Measurements from ENCODE around the gene SOX18.

SOX18 gene

GRCh38 chr20:64086801-64087200 lies 37.4 kb upstream of the SOX18 start:
- no peak for DNase-seq (ENCODE audit: low spot score in 2 of 2)
- Mint-ChIP-seq H3K27ac (ENCODE audit: low read depth) (no peak overlapping the region), H3K27me3 (no peaks in the 10 kb centered on the region), H3K9me3 (no peaks in the 10 kb centered on the region), H3K4me3 (no peak overlapping the region), H3K4me1 (peaks cover 24% of the 10 kb centered on the region), H3K36me3 (ENCODE audit: insufficient read depth) (peaks cover 6% of the 10 kb centered on the region)
- ATAC-seq (replicated peaks; ENCODE audit: extremely low read depth, poor library complexity, severe bottlenecking): no peak

GRCh38 chr20:64084685-64085152 lies 35.3 kb upstream of the SOX18 start:
- Mint-ChIP-seq H3K27ac (ENCODE audit: low read depth) (no peak overlapping the region), H3K9me3 (no peaks in the 10 kb centered on the region), H3K4me3 (peak overlapping the region; percentile 86), H3K4me1 (peaks cover 36% of the 10 kb centered on the region), H3K27me3 (no peaks in the 10 kb centered on the region), H3K36me3 (ENCODE audit: insufficient read depth) (peaks cover 8% of the 10 kb centered on the region)
- ATAC-seq (replicated peaks; ENCODE audit: extremely low read depth, poor library complexity, severe bottlenecking): no peak
- no peak for DNase-seq (ENCODE audit: low spot score in 2 of 2)

DNA sequence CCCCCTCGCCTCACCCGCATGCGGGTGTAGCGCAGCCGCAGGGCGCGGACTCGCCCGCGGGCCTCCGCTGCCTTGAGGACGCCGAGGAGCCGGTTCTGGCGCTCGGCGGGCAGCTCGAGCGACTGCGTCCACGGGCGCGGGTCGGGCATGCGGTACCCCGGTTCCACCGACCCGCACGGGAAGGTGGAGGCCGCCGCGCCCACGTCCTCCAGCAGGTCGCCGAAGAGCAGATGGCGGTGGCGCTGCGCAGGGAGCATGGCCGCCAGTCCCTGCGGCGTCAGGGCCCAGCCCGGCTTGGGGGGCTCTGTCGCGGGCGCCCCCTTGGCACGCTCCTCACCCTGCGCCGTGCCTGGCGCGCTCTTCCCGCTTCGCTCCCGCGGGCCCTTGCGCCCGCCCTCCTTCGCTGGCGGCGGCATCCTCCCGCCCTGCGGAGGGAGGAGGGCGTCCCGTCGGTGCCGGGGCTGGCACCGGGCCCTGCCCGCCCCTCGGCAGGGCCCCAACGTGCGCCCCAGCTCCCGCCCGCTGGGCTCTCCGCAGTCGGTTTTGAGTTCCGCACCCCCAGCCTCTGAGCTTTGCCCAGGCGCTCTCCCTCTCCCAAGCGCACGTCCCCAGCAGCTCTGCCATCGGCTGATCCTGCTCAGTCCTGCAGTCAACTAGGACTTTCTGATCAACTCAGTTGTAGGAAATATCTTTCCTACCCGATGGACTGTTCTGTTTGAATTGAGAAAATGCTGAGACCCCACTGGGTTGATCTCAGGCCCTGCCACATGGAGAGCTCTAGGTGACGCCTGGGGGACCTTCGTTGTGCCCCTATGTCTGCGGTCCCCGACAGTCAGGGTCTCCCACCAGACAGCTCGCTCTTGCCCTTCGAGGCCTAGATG lies 34.6 kb upstream of the SOX18 start, which contains the start of gene LKAAEAR1:
LKAAEAR1 (minus strand) TSS at position 595 of the 881 bp plus-strand sequence; CDS start at position 416, 179 bp downstream.
- no peak within 1 kb of the TSS for H3K27ac Mint-ChIP-seq (ENCODE audit: low read depth)

DNA sequence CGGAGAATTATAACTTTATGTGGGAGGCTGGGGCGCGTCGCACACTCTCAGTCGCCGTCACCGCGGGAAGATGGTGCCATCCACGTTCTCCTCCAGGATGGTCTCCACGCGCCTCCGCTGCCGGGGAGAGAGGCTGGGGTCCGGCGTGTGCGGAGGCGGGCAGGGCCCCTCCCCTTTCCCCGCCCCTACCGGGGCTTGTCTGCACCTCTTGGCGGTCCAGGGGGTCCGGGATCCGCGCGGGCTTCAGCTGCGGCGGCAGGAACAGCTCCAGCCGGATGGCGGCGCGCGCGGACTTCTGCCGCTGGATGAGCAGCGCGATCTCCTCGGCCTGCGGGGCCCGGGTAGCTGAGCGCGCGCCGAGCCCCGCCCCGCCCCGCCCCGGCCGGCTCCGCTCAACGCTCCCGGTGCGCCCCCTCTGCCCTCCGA lies 34.0 kb upstream of the SOX18 start:
- Mint-ChIP-seq H3K9me3 (no peaks in the 10 kb centered on the region), H3K4me1 (peaks cover 41% of the 10 kb centered on the region), H3K27ac (ENCODE audit: low read depth) (no peak overlapping the region), H3K27me3 (no peaks in the 10 kb centered on the region), H3K36me3 (ENCODE audit: insufficient read depth) (peaks cover 8% of the 10 kb centered on the region), H3K4me3 (peak overlapping the region; percentile 78)
- ATAC-seq (replicated peaks; ENCODE audit: extremely low read depth, poor library complexity, severe bottlenecking) (peak; percentile 42), DNase-seq (ENCODE audit: low spot score in 2 of 2) (peak in 1 of 2 donors; percentile 44)

More for the DNA sequence above, 34.6 kb upstream of the SOX18 start, which contains the start of gene LKAAEAR1:
- H3K36me3 Mint-ChIP-seq (ENCODE audit: insufficient read depth): peaks cover 8% of the 10 kb centered on the region
- H3K9me3 Mint-ChIP-seq: no peaks in the 10 kb centered on the region
- no peak for DNase-seq (ENCODE audit: low spot score in 2 of 2)
- H3K4me3 Mint-ChIP-seq: peak within 1 kb of the TSS; percentile 86
- ATAC-seq (replicated peaks; ENCODE audit: extremely low read depth, poor library complexity, severe bottlenecking): no peak
- peaks cover 38% of the 10 kb centered on the region for H3K4me1 Mint-ChIP-seq
- no peaks in the 10 kb centered on the region for H3K27me3 Mint-ChIP-seq

DNA sequence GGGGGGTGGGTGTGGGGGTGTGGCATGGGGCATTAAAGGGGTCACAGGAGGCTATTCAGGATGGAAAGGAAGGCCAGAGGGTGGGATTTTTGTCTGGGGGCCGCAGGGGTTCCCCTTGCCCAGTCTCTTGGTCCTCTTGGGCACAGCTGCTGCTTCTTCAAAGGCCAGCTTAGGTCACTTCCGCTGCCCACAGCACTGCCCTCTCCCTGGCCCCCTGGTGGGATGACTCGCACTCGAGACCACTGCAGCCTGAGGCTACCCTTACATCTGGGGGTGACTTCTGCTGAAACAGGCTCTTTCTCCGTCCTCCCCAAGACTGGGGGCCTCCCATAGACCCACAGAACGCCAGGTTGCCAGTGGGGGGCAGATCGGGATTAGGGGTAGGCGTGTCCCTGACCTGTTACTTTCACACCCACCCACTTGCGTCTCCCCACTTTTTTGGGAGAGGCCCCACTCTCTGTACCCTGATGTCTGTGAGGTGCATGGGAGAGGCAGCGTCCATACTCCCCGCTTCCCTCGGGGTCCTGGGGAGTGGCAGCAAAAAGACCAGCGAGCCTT lies 33.5 kb upstream of the SOX18 start:
- no peak overlapping the region for H3K27ac Mint-ChIP-seq (ENCODE audit: low read depth)
- DNase-seq (ENCODE audit: low spot score in 2 of 2): no peak
- peaks cover 43% of the 10 kb centered on the region for H3K4me1 Mint-ChIP-seq
- peaks cover 8% of the 10 kb centered on the region for H3K36me3 Mint-ChIP-seq (ENCODE audit: insufficient read depth)
- ATAC-seq (replicated peaks; ENCODE audit: extremely low read depth, poor library complexity, severe bottlenecking): no peak
- H3K27me3 Mint-ChIP-seq: no peaks in the 10 kb centered on the region
- peak overlapping the region; percentile 78 for H3K4me3 Mint-ChIP-seq
- no peaks in the 10 kb centered on the region for H3K9me3 Mint-ChIP-seq

- Mint-ChIP-seq H3K27me3 (no peaks in the 10 kb centered on the region), H3K9me3 (no peaks in the 10 kb centered on the region), H3K27ac (ENCODE audit: low read depth) (peak overlapping the region; percentile 71), H3K4me3 (peak overlapping the region; percentile 78), H3K4me1 (peaks cover 50% of the 10 kb centered on the region), H3K36me3 (ENCODE audit: insufficient read depth) (peaks cover 9% of the 10 kb centered on the region)
- no peak for DNase-seq (ENCODE audit: low spot score in 2 of 2)
- no peak for ATAC-seq (replicated peaks; ENCODE audit: extremely low read depth, poor library complexity, severe bottlenecking)
Observed at GRCh38 chr20:64082126-64082731, 32.8 kb upstream of the SOX18 start.

- Mint-ChIP-seq H3K27ac (ENCODE audit: low read depth) (peak overlapping the region; percentile 71), H3K4me1 (peaks cover 53% of the 10 kb centered on the region), H3K4me3 (peak overlapping the region; percentile 78), H3K36me3 (ENCODE audit: insufficient read depth) (peaks cover 10% of the 10 kb centered on the region), H3K9me3 (no peaks in the 10 kb centered on the region), H3K27me3 (no peaks in the 10 kb centered on the region)
- ATAC-seq (replicated peaks; ENCODE audit: extremely low read depth, poor library complexity, severe bottlenecking) (no peak), DNase-seq (ENCODE audit: low spot score in 2 of 2) (no peak)
Observed at GRCh38 chr20:64081624-64081964, 32.2 kb upstream of the SOX18 start.

GRCh38 chr20:64080813-64081623 lies 31.6 kb upstream of the SOX18 start:
- no peaks in the 10 kb centered on the region for H3K9me3 Mint-ChIP-seq
- H3K27ac Mint-ChIP-seq (ENCODE audit: low read depth): peak overlapping the region; percentile 71
- H3K36me3 Mint-ChIP-seq (ENCODE audit: insufficient read depth): peaks cover 10% of the 10 kb centered on the region
- no peak for DNase-seq (ENCODE audit: low spot score in 2 of 2)
- no peaks in the 10 kb centered on the region for H3K27me3 Mint-ChIP-seq
- no peak for ATAC-seq (replicated peaks; ENCODE audit: extremely low read depth, poor library complexity, severe bottlenecking)
- peak overlapping the region; percentile 78 for H3K4me3 Mint-ChIP-seq
- peaks cover 53% of the 10 kb centered on the region for H3K4me1 Mint-ChIP-seq

DNA sequence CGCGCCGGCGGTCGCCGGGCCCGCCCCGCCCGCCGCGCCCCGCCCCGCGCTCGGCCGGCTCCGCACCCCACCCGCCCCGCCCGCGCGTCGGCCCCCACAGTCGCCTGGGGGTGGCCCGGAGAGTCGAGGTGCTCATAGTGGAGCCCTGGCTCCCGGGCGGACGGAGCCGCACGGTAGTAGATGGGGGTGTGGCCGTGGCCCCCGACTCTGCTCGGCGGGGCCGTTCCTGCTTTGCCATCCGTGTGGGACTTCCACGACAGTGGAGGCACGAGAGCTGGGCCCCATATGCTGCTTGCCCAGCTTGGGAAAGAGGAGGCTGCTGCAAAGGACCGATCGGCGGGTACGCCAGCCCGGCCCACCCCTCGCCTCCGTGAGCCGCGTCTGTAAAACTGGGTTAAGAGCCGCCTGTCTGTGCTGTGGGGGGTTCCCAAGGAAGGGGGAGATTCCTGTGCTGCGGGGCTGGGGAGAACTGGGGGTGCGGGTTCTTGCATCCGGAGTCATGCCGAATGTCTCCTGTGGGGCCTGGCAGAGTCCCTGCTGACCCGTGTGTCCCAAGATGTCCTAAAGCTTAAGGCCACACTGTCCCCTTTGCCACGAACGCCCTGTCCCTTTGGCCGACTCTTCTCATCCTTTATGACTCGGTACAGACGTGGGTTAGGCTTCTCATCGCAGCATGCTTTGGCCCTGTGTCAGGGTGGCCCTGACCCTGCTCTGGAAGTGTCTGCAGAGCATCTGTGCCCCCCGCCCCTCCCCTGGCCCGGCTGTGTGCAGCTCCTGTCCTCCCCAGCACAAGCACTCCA lies 30.8 kb upstream of the SOX18 start, which contains the start of gene OPRL1:
OPRL1 (plus strand) TSS at position 70 of the 800 bp plus-strand sequence. CDS start 12,639 bp downstream, outside the sequence.
- Mint-ChIP-seq H3K4me3 (peak within 1 kb of the TSS; percentile 93), H3K4me1 (peaks cover 60% of the 10 kb centered on the region), H3K27me3 (no peaks in the 10 kb centered on the region), H3K27ac (ENCODE audit: low read depth) (peak within 1 kb of the TSS; percentile 70), H3K9me3 (no peaks in the 10 kb centered on the region), H3K36me3 (ENCODE audit: insufficient read depth) (peaks cover 10% of the 10 kb centered on the region)
- peak; percentile 47 for ATAC-seq (replicated peaks; ENCODE audit: extremely low read depth, poor library complexity, severe bottlenecking)
- DNase-seq (ENCODE audit: low spot score in 2 of 2): peak in 1 of 2 donors; percentile 55

DNA sequence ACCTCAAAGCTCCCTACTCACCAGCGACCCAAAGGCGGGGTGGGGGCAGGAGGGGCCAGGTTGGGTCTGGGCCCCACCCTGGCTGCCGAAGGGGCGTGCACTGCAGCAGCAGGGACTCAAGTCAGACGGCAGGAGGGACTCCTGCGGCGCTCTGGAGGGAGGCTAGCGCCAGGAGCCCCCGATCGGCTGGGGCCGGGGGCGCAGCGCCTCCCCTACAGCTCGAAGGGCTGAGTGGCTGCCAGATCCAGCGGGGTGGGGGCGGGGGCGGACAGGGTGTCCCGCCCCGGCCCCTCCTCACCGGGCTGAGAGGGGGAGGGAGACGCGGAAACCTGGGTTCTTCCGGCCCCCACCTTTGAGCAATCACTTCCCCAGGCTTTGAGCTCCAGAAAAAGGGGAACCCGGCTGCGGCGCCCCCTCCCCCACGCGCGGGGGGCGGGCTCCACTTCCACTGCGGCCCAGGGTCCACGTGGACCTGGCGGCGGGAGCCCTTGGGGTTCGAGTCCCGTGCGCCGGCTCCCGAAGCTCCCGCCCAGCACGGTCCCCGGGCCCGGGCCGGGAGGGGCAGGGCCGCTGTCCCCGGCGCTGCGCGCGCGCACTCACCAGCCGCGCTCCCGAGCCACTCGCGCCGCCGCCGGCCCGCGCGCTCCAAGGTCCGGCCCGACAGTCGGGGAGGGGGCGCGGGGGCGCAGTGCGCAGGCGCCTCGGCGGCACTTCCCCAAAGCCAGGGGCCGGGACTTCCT lies 30.0 kb upstream of the SOX18 start, which contains the start of gene RGS19:
RGS19 (minus strand) TSS at position 246 of the 740 bp plus-strand sequence. CDS start 2,632 bp downstream, outside the sequence.
- H3K9me3 Mint-ChIP-seq: no peaks in the 10 kb centered on the region
- H3K4me1 Mint-ChIP-seq: peaks cover 57% of the 10 kb centered on the region
- H3K4me3 Mint-ChIP-seq: peak within 1 kb of the TSS; percentile 93
- H3K36me3 Mint-ChIP-seq (ENCODE audit: insufficient read depth): peaks cover 13% of the 10 kb centered on the region
- no peaks in the 10 kb centered on the region for H3K27me3 Mint-ChIP-seq
- DNase-seq (ENCODE audit: low spot score in 2 of 2) (peak; percentile 40 to 48), ATAC-seq (replicated peaks; ENCODE audit: extremely low read depth, poor library complexity, severe bottlenecking) (peak; percentile 24)
- H3K27ac Mint-ChIP-seq (ENCODE audit: low read depth): peak within 1 kb of the TSS; percentile 70

GRCh38 chr20:64078934-64079272 lies 29.5 kb upstream of the SOX18 start:
- no peaks in the 10 kb centered on the region for H3K9me3 Mint-ChIP-seq
- H3K27ac Mint-ChIP-seq (ENCODE audit: low read depth): peak overlapping the region; percentile 70
- no peak for ATAC-seq (replicated peaks; ENCODE audit: extremely low read depth, poor library complexity, severe bottlenecking)
- peaks cover 14% of the 10 kb centered on the region for H3K36me3 Mint-ChIP-seq (ENCODE audit: insufficient read depth)
- no peaks in the 10 kb centered on the region for H3K27me3 Mint-ChIP-seq
- peak overlapping the region; percentile 93 for H3K4me3 Mint-ChIP-seq
- DNase-seq (ENCODE audit: low spot score in 2 of 2): no peak
- H3K4me1 Mint-ChIP-seq: peaks cover 52% of the 10 kb centered on the region

Measured in central memory CD8-positive, alpha-beta T cell (primary cell).